H1 (cell line): ENCODE data around the gene LCT. TPM values are rescaled to one million over a fixed set of nuclear protein-coding genes. Genes with fewer than 3 reads are reported as not detected.

ENCODE experiments used
- CEBPB ChIP-seq: IDR thresholded peaks from 2 replicates; pipeline ENCODE4 v1.6.1; 2012; ENCODE audit warnings: low read depth, low read length
- CHD2 ChIP-seq: IDR thresholded peaks from 2 replicates; pipeline ENCODE4 v1.6.1; 2012; ENCODE audit warnings: low read length, improper control_type of control experiment
- CTCF ChIP-seq, 3 experiments: IDR thresholded peaks; 1 replicate in 2 of 3; 2 replicates in 1 of 3; pipeline versions ENCODE4 v1.5.1 to v1.6.1; 2011; ENCODE audit warnings: low read length in 3 of 3, mild to moderate bottlenecking in 3 of 3, inconsistent platforms in 2 of 3, low read depth in 1 of 3, moderate library complexity in 1 of 3; ENCODE audit not compliant: insufficient read depth in 1 of 3; ENCODE audit errors: control extremely low read depth in 1 of 3
- RBBP5 ChIP-seq: IDR thresholded peaks from 2 replicates; pipeline ENCODE4 v1.7.1; 2012; ENCODE audit warnings: low read depth, mild to moderate bottlenecking, inconsistent platforms, low read length, moderate library complexity, borderline replicate concordance
- SP2 ChIP-seq: IDR thresholded peaks from 2 replicates; pipeline ENCODE4 v1.6.1; 2012; ENCODE audit warnings: mild to moderate bottlenecking, low read length, inconsistent platforms
- SP4 ChIP-seq: IDR thresholded peaks from 2 replicates; pipeline ENCODE4 v1.6.1; 2012; ENCODE audit warnings: low read length, inconsistent platforms
- polyA plus RNA-seq, 7 experiments: library from polyadenylated mRNA; depleted of rRNA in 3 of 7; stranded (reverse) in 5 of 7; unstranded in 2 of 7; fragments of >200 nt in 5 of 7; fragments of 200-250 nt in 2 of 7; gene quantifications; 1 replicate in 5 of 7; 2 replicates in 1 of 7; 4 replicates in 1 of 7; pipeline versions ENCODE4 v1.2.1 to v1.2.3, GENCODE V29; 2011 to 2013; ENCODE audit warnings: missing spikeins in 2 of 7, mixed read lengths in 2 of 7
- total RNA-seq: library from RNA; stranded (reverse); fragmentation: NEBNext Ultra II Directional; extraction: Animal tissue kit (Norgen Biotek cat#: 25700); gene quantifications from 2 replicates; pipeline ENCODE4 v1.2.1, GENCODE V29; 2021

LCT gene
- total and polyA plus RNA-seq, 2 of the 8 experiments (the other 6 are each of a cell fraction or from before 2014, with no cell fraction given): 0.06 TPM; not detected in 1

GRCh38 chr2:135853401-135853800 is 16.4 kb upstream of the LCT start (continued):
- TF ChIP-seq SP4 (no peak), CHD2 (no peak), RBBP5 (no peak), CTCF (IDR thresholded peaks at IDR 0.05; ENCODE audit: control extremely low read depth in 1 of 3, insufficient read depth in 1 of 3, low read depth in 1 of 3, low read length in 3 of 3) (no peak), SP2 (no peak), CEBPB (no peak)
